Raji (cell line): ENCODE data around the gene PSG7.
"Not testable (repeated sequence)": the region's sequence is repeated elsewhere in the genome, so short reads cannot be mapped to it uniquely, and the experiment has no call there.

Experiments used
- POLR2A ChIP-seq: IDR thresholded peaks from 2 replicates; pipeline ENCODE4 v1.6.1; 2011; ENCODE audit warnings: low read depth, low read length, control low read depth; ENCODE audit not compliant: insufficient read depth

PSG7 gene

GRCh38 chr19:42937107-42937506 is at the start of gene PSG7:
Gene PSG7 (minus strand): TSS chr19:42937207. CDS start chr19:42937076, 131 bp downstream.
- TF ChIP-seq POLR2A: not testable (repeated sequence)

- no peak for TF ChIP-seq POLR2A
These were observed 48.6 kb upstream of the PSG7 start for GRCh38 chr19:42985588-42985987.

GRCh38 chr19:42965176-42965575 is 28.2 kb upstream of the PSG7 start:
- no peak for TF ChIP-seq POLR2A

GRCh38 chr19:42961119-42961518 is 24.1 kb upstream of the PSG7 start:
- no peak for TF ChIP-seq POLR2A

- TF ChIP-seq POLR2A: no peak
These were observed 5.3 kb upstream of the PSG7 start for GRCh38 chr19:42942187-42942789.

- TF ChIP-seq POLR2A: no peak
These were observed 8.1 kb downstream of the PSG7 start for GRCh38 chr19:42928896-42929295.

GRCh38 chr19:42926781-42927180 is 10.2 kb downstream of the PSG7 start:
- no peak for TF ChIP-seq POLR2A

- no peak for TF ChIP-seq POLR2A
These were observed 17.3 kb downstream of the PSG7 start for GRCh38 chr19:42919757-42920079.

GRCh38 chr19:42917634-42918033 is 19.4 kb downstream of the PSG7 start, which contains the start of gene PSG6:
Gene PSG6 (minus strand): TSS chr19:42917894. CDS start chr19:42917792, 102 bp downstream.
- TF ChIP-seq POLR2A: not testable (repeated sequence)

GRCh38 chr19:42879613-42880012 is 57.4 kb downstream of the PSG7 start, which contains the start of gene PSG1:
Gene PSG1 (minus strand): TSS chr19:42879713. CDS start chr19:42879581, 132 bp downstream.
- TF ChIP-seq POLR2A: no peak
